Keratinocyte (primary cell): ENCODE data around the gene EFEMP1. TPM values are rescaled to one million over a fixed set of nuclear protein-coding genes. Genes with fewer than 3 reads are reported as not detected.

ENCODE experiments used
- DNase-seq: peaks from one replicate; pipeline ENCODE4 v3.0.0-alpha.2; 2011; ENCODE audit warnings: low read depth, missing footprints, low spot score
- FAIRE-seq: peaks from 2 replicates; lab custom pipeline; 2011; peaks lifted over from hg19 to GRCh38; lab: Jason Lieb, UNC
- H2AFZ ChIP-seq: 2 replicates; pipeline ENCODE4 v1.6.0; 2012; ENCODE audit warnings: low read length, control low read depth, inconsistent platforms; ENCODE audit not compliant: control insufficient read depth
- H3K27ac ChIP-seq: 2 replicates; pipeline ENCODE4 v1.5.1; 2011; ENCODE audit warnings: low read length; ENCODE audit not compliant: control insufficient read depth, insufficient read depth
- H3K27me3 ChIP-seq: 3 replicates; pipeline ENCODE4 v1.6.0; 2011; ENCODE audit warnings: low read length; ENCODE audit not compliant: control insufficient read depth, insufficient read depth; ENCODE audit errors: extremely low read depth
- H3K36me3 ChIP-seq, 2 experiments: 2 replicates in 1 of 2; 3 replicates in 1 of 2; pipeline ENCODE4 v1.5.1; 2011; ENCODE audit warnings: low read length in 2 of 2, mild to moderate bottlenecking in 1 of 2; ENCODE audit not compliant: control insufficient read depth in 2 of 2, insufficient read depth in 2 of 2; ENCODE audit errors: extremely low read depth in 1 of 2
- H3K4me1 ChIP-seq: 3 replicates; pipeline ENCODE4 v1.5.1; 2011; ENCODE audit warnings: low read length; ENCODE audit not compliant: control insufficient read depth, insufficient read depth; ENCODE audit errors: extremely low read depth
- H3K4me2 ChIP-seq: 3 replicates; pipeline ENCODE4 v1.6.0; 2011; ENCODE audit warnings: low read depth, low read length; ENCODE audit not compliant: control insufficient read depth, insufficient read depth; ENCODE audit errors: extremely low read depth
- H3K4me3 ChIP-seq, 3 experiments: fragments of 200-600 bp in 1 of 3; sonication (generic) in 1 of 3; 2 replicates in 2 of 3; 3 replicates in 1 of 3; pipeline ENCODE4 v1.5.1; 2011 to 2016; ENCODE audit warnings: low read length in 3 of 3, mild to moderate bottlenecking in 3 of 3, control low read depth in 2 of 3, inconsistent platforms in 1 of 3, low read depth in 1 of 3, mixed read lengths in 1 of 3, mixed run types in 1 of 3, moderate library complexity in 1 of 3; ENCODE audit not compliant: control insufficient read depth in 2 of 3, insufficient read depth in 2 of 3; ENCODE audit errors: extremely low read depth in 1 of 3
- H3K79me2 ChIP-seq: 2 replicates; pipeline ENCODE4 v1.6.0; 2012; ENCODE audit warnings: low read length; ENCODE audit not compliant: control insufficient read depth, insufficient read depth
- H3K9ac ChIP-seq: 3 replicates; pipeline ENCODE4 v1.6.0; 2011; ENCODE audit warnings: low read length; ENCODE audit not compliant: control insufficient read depth, insufficient read depth; ENCODE audit errors: extremely low read depth
- H3K9me1 ChIP-seq: 3 replicates; pipeline ENCODE4 v1.6.0; 2011; ENCODE audit warnings: low read length; ENCODE audit not compliant: control insufficient read depth, insufficient read depth; ENCODE audit errors: extremely low read depth
- H3K9me3 ChIP-seq: 2 replicates; pipeline ENCODE4 v1.5.1; 2012; ENCODE audit warnings: low read depth, low read length; ENCODE audit not compliant: control insufficient read depth
- H4K20me1 ChIP-seq: 3 replicates; pipeline ENCODE4 v1.6.0; 2011; ENCODE audit warnings: low read length; ENCODE audit not compliant: control insufficient read depth, insufficient read depth; ENCODE audit errors: extremely low read depth
- EZH2 ChIP-seq: IDR thresholded peaks from one replicate; pipeline ENCODE4 v1.6.1; 2012; ENCODE audit warnings: inconsistent platforms, mild to moderate bottlenecking, low read length, moderate library complexity
- dilution Hi-C: fragments of 300-500 bp; cut with MboI; formaldehyde crosslinking; loops from one replicate; pipeline ENCODE4 v1.7.0; 2020; ENCODE audit warnings: low sequenced_read_pairs; ENCODE audit not compliant: extremely low pct_ligation_motif_present
- polyA plus RNA-seq, 5 experiments: library from polyadenylated mRNA; depleted of rRNA in 3 of 5; stranded (reverse) in 3 of 5; stranded (forward) in 1 of 5; unstranded in 1 of 5; fragments of >200 nt; gene quantifications; 1 replicate in 1 of 5; 2 replicates in 3 of 5; 3 replicates in 1 of 5; pipeline versions ENCODE4 v1.2.1 to v1.2.3, GENCODE V29; 2011 to 2012; ENCODE audit warnings: missing spikeins in 2 of 5, low read depth in 1 of 5, low replicate concordance in 1 of 5
- TF ChIP-seq, protein P1 (sequence below), 3 experiments: IDR thresholded peaks in 1 of 3; conservative IDR thresholded peaks in 1 of 3; optimal IDR thresholded peaks in 1 of 3; 2 replicates in 2 of 3; 3 replicates in 1 of 3; pipeline versions ENCODE3 to v1.5.1; 2011; ENCODE audit warnings: low read length in 3 of 3, mild to moderate bottlenecking in 3 of 3, moderate library complexity in 2 of 3, control low read depth in 1 of 3, inconsistent platforms in 1 of 3; ENCODE audit not compliant: insufficient read depth in 2 of 3; ENCODE audit errors: extremely low read depth in 1 of 3

Gene EFEMP1
- polyA plus RNA-seq, 1 donor (not counting 4 experiments of a cell fraction or from before 2014, with no cell fraction given), result 234 TPM

DNA sequence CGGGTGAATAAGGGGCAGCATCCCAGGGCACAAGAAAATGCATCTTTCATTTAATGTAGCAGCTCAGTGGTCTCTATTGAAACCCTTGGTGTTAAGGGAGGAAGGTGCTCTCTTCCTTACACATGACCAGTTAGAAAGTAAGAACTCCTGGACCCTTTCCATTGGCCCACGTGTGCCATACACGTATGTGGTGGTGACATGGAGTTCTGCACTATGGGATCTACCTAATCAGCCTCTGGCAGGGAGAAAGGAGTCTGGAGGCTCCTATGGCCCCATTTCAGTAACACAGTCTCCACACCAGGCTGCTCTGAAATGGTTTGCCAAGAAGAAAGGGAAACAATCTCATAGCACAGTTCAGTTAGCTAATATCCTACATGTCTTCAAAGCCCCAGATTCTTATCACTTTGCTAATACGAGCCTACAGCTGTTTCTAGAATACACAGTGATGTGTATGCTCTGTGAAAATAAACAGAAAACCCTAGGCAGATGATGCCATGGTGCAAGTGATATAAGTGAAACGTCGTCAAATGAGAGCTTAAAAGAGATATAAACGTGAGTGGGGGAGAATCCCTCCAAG, 7.0 kb downstream of the EFEMP1 start:
- Histone ChIP-seq H3K9me3 (no peaks in the 10 kb centered on the region), H3K27me3 (no peaks in the 10 kb centered on the region), H3K9me1 (no peaks in the 10 kb centered on the region), H3K79me2 (peaks cover 11% of the 10 kb centered on the region), H2AFZ (no peak overlapping the region), H3K36me3 (peaks cover 3 to 18% of the 10 kb centered on the region in 2 experiments), H4K20me1 (no peaks in the 10 kb centered on the region), H3K27ac (no peak overlapping the region), H3K9ac (no peak overlapping the region), H3K4me1 (peaks cover 13% of the 10 kb centered on the region), H3K4me3 (no peak overlapping the region), H3K4me2 (no peak overlapping the region)
- TF ChIP-seq, protein P1, sequence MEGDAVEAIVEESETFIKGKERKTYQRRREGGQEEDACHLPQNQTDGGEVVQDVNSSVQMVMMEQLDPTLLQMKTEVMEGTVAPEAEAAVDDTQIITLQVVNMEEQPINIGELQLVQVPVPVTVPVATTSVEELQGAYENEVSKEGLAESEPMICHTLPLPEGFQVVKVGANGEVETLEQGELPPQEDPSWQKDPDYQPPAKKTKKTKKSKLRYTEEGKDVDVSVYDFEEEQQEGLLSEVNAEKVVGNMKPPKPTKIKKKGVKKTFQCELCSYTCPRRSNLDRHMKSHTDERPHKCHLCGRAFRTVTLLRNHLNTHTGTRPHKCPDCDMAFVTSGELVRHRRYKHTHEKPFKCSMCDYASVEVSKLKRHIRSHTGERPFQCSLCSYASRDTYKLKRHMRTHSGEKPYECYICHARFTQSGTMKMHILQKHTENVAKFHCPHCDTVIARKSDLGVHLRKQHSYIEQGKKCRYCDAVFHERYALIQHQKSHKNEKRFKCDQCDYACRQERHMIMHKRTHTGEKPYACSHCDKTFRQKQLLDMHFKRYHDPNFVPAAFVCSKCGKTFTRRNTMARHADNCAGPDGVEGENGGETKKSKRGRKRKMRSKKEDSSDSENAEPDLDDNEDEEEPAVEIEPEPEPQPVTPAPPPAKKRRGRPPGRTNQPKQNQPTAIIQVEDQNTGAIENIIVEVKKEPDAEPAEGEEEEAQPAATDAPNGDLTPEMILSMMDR (optimal IDR thresholded peaks at IDR 0.05 in 1 of 3, IDR thresholded peaks at IDR 0.05 in 1 of 3, conservative IDR thresholded peaks at IDR 0.05 in 1 of 3; ENCODE audit: extremely low read depth in 1 of 3, insufficient read depth in 2 of 3, low read length in 3 of 3), result no peak
- no peak for TF ChIP-seq EZH2
- no peak for DNase-seq
- FAIRE-seq, result no peak
- dilution Hi-C loops, result no loop called here

DNA sequence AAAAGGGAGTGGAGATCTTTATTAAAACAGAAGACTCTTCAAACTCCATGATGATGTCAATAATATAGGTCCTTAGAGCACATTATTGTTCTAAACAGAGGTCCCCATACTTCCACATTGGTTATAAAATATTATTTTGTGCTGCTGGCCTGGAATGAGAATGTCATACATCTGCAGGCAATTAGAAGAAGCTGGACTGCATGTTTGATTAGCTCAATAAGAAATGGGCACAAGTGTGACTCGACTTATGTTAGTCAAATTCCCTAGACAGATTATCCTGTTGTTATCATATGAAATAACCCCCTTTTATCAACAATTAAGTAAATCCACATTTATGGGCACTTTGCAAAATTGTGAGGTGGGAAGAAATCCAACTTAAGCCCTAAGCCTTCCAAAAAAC, 8.8 kb downstream of the EFEMP1 start:
- Histone ChIP-seq H3K4me2 (no peak overlapping the region), H3K9me1 (no peaks in the 10 kb centered on the region), H3K36me3 (peaks cover 4 to 14% of the 10 kb centered on the region in 2 experiments), H3K4me1 (peaks cover 8% of the 10 kb centered on the region), H3K9me3 (no peaks in the 10 kb centered on the region), H3K9ac (no peak overlapping the region), H3K4me3 (no peak overlapping the region), H3K27me3 (no peaks in the 10 kb centered on the region), H3K27ac (no peak overlapping the region), H2AFZ (no peak overlapping the region), H3K79me2 (peaks cover 11% of the 10 kb centered on the region), H4K20me1 (no peaks in the 10 kb centered on the region)
- no peak for DNase-seq
- TF ChIP-seq EZH2, result no peak
- TF ChIP-seq, protein P1 (optimal IDR thresholded peaks at IDR 0.05 in 1 of 3, IDR thresholded peaks at IDR 0.05 in 1 of 3, conservative IDR thresholded peaks at IDR 0.05 in 1 of 3; ENCODE audit: extremely low read depth in 1 of 3, insufficient read depth in 2 of 3, low read length in 3 of 3), result no peak
- dilution Hi-C loops, result no loop called here
- FAIRE-seq, result no peak
